ENCODE data around the gene C2orf76.

DNA sequence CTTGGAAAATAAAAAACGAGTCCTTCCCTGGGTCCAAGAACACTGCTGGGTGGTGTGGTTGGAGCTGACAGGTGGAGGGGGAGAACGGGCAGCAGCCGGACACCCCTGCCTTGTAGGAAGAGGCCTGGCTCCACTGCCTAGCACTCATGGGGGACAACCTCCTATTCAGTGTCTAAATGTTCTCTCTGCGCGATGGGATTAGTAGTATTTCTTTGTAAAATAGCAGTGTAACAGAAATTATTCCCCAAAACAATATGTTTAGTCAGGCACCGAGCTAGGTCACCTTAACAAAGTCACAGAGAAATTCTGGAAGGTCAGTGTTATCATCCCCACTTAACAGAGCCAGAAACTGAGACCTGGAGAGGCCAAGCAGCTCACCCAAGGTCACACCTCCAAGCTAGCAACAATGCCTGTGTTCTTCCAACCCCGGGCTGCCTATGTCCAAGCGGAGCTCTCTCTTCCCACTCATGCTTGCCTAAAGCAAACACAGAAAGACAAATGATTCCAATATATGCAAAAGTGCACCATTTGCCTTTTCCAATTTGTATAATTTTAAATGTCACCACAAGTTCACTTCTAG lies 75.0 kb downstream of the C2orf76 start:
- TF ChIP-seq, protein P1, sequence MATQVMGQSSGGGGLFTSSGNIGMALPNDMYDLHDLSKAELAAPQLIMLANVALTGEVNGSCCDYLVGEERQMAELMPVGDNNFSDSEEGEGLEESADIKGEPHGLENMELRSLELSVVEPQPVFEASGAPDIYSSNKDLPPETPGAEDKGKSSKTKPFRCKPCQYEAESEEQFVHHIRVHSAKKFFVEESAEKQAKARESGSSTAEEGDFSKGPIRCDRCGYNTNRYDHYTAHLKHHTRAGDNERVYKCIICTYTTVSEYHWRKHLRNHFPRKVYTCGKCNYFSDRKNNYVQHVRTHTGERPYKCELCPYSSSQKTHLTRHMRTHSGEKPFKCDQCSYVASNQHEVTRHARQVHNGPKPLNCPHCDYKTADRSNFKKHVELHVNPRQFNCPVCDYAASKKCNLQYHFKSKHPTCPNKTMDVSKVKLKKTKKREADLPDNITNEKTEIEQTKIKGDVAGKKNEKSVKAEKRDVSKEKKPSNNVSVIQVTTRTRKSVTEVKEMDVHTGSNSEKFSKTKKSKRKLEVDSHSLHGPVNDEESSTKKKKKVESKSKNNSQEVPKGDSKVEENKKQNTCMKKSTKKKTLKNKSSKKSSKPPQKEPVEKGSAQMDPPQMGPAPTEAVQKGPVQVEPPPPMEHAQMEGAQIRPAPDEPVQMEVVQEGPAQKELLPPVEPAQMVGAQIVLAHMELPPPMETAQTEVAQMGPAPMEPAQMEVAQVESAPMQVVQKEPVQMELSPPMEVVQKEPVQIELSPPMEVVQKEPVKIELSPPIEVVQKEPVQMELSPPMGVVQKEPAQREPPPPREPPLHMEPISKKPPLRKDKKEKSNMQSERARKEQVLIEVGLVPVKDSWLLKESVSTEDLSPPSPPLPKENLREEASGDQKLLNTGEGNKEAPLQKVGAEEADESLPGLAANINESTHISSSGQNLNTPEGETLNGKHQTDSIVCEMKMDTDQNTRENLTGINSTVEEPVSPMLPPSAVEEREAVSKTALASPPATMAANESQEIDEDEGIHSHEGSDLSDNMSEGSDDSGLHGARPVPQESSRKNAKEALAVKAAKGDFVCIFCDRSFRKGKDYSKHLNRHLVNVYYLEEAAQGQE (IDR thresholded peaks at IDR 0.05; ENCODE audit: low read depth) = no peak
- TF ChIP-seq, protein P2, sequence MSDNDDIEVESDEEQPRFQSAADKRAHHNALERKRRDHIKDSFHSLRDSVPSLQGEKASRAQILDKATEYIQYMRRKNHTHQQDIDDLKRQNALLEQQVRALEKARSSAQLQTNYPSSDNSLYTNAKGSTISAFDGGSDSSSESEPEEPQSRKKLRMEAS (IDR thresholded peaks at IDR 0.05) = no peak
- TF ChIP-seq TAF1 (IDR thresholded peaks at IDR 0.05; ENCODE audit: low read depth) (no peak), EGR1 (IDR thresholded peaks at IDR 0.05) (no peak), EP300 (IDR thresholded peaks at IDR 0.05; ENCODE audit: borderline replicate concordance) (no peak), ZBTB7A (IDR thresholded peaks at IDR 0.05; ENCODE audit: low read depth) (no peak), YY1 (IDR thresholded peaks at IDR 0.05; ENCODE audit: low read depth) (no peak), CEBPB (IDR thresholded peaks at IDR 0.05) (no peak), RAD21 (IDR thresholded peaks at IDR 0.05; ENCODE audit: low read depth) (no peak), CREB1 (IDR thresholded peaks at IDR 0.05; ENCODE audit: low read depth) (no peak), NFIC (IDR thresholded peaks at IDR 0.05) (no peak), FOXM1 (IDR thresholded peaks at IDR 0.05; ENCODE audit: borderline replicate concordance, low read depth) (no peak), TCF12 (IDR thresholded peaks at IDR 0.05; ENCODE audit: low read depth) (no peak)
- TF ChIP-seq, protein P3, sequence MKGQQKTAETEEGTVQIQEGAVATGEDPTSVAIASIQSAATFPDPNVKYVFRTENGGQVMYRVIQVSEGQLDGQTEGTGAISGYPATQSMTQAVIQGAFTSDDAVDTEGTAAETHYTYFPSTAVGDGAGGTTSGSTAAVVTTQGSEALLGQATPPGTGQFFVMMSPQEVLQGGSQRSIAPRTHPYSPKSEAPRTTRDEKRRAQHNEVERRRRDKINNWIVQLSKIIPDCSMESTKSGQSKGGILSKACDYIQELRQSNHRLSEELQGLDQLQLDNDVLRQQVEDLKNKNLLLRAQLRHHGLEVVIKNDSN (IDR thresholded peaks at IDR 0.05) = no peak

Data from Ishikawa (cell line).